NCI-H2171 treated with DMSO at 0.1 percent for 48 hours (cell line): Measurements from ENCODE around the gene DTYMK.
"Not testable (repeated sequence)": the region's sequence is repeated elsewhere in the genome, so short reads cannot be mapped to it uniquely, and the experiment has no call there.

Source experiments
- DNase-seq: peaks from one replicate; lab custom pipeline; 2025; lab: John Stamatoyannopoulos, UW

The DTYMK gene

GRCh38 chr2:241686650-241687425 lies at the start of gene DTYMK:
Gene DTYMK, minus strand, starts transcription at chr2:241686815. Its CDS starts 32 bp downstream, at chr2:241686783.
- DNase-seq = peak; percentile 87

- no peak for DNase-seq
These were observed 49.5 kb upstream of the DTYMK start for GRCh38 chr2:241736111-241736510.

GRCh38 chr2:241734467-241735208 lies 48.0 kb upstream of the DTYMK start, which contains the start of gene D2HGDH:
Gene D2HGDH, plus strand, starts transcription at chr2:241734630. Its CDS starts 595 bp downstream, at chr2:241735225.
- DNase-seq = peak; percentile 50

GRCh38 chr2:241734208-241734466 lies 47.5 kb upstream of the DTYMK start:
- no peak for DNase-seq

- no peak for DNase-seq
These were observed 47.0 kb upstream of the DTYMK start for GRCh38 chr2:241733391-241734207.

- DNase-seq = not testable (repeated sequence)
These were observed 46.0 kb upstream of the DTYMK start for GRCh38 chr2:241732513-241733186.

- no peak for DNase-seq
These were observed 44.2 kb upstream of the DTYMK start for GRCh38 chr2:241730671-241731293.

- DNase-seq = no peak
These were observed 43.3 kb upstream of the DTYMK start for GRCh38 chr2:241729868-241730267.

- DNase-seq = no peak
These were observed 42.0 kb upstream of the DTYMK start for GRCh38 chr2:241728627-241729026.

- no peak for DNase-seq
These were observed 41.4 kb upstream of the DTYMK start for GRCh38 chr2:241728000-241728399.

GRCh38 chr2:241726459-241726858 lies 39.8 kb upstream of the DTYMK start:
- DNase-seq = no peak

GRCh38 chr2:241724975-241725870 lies 38.6 kb upstream of the DTYMK start:
- no peak for DNase-seq

- DNase-seq = no peak
These were observed 37.8 kb upstream of the DTYMK start for GRCh38 chr2:241724259-241724974.

GRCh38 chr2:241722896-241723454 lies 36.4 kb upstream of the DTYMK start:
- no peak for DNase-seq

- DNase-seq = peak; percentile 6
These were observed 35.2 kb upstream of the DTYMK start for GRCh38 chr2:241721852-241722251.

GRCh38 chr2:241720560-241720959 lies 33.9 kb upstream of the DTYMK start:
- DNase-seq = no peak

GRCh38 chr2:241720099-241720498 lies 33.5 kb upstream of the DTYMK start:
- DNase-seq = no peak

GRCh38 chr2:241719093-241719492 lies 32.5 kb upstream of the DTYMK start:
- no peak for DNase-seq

- no peak for DNase-seq
These were observed 22.3 kb upstream of the DTYMK start for GRCh38 chr2:241708879-241709278.

GRCh38 chr2:241706537-241706936 lies 19.9 kb upstream of the DTYMK start:
- no peak for DNase-seq
